ENCODE data around the gene NECTIN1. TPM values are rescaled to one million over a fixed set of nuclear protein-coding genes. Genes with fewer than 3 reads are reported as not detected.

The NECTIN1 gene
- total and polyA plus RNA-seq, 2 of the 4 experiments (the other 2 are of a cell fraction) = 2.3 to 4.2 TPM

- Histone ChIP-seq H2BK120ac (ENCODE audit: low read depth, low read length) (no peak overlapping the region), H4K91ac (ENCODE audit: insufficient read depth, low read depth, low read length) (no peak overlapping the region), H3K79me1 (ENCODE audit: low read depth in 1 of 2, low read length in 2 of 2) (no peaks in the 10 kb centered on the region), H3K9me3 (ENCODE audit: control insufficient read depth, insufficient read depth, low read length) (no peaks in the 10 kb centered on the region), H3K27me3 (ENCODE audit: control insufficient read depth, insufficient read depth, low read length) (peaks cover 42% of the 10 kb centered on the region), H2BK15ac (ENCODE audit: low read depth, low read length) (no peak overlapping the region), H2AK5ac (ENCODE audit: low read depth, low read length) (no peak overlapping the region), H3K27ac (ENCODE audit: insufficient read depth, low read length) (no peak overlapping the region), H3K9ac (ENCODE audit: low read depth, low read length) (no peak overlapping the region), H4K8ac (ENCODE audit: low read depth in 2 of 2, low read length in 2 of 2) (no peak overlapping the region), H3K23ac (ENCODE audit: low read depth, low read length) (no peak overlapping the region), H3K4ac (ENCODE audit: low read depth, low read length) (no peak overlapping the region), H3K4me1 (ENCODE audit: control insufficient read depth, insufficient read depth, low read length) (no peaks in the 10 kb centered on the region), H2AFZ (replicated peaks; ENCODE audit: low read length, poor library complexity) (no peak overlapping the region), H3K4me3 (ENCODE audit: insufficient read depth, low read depth, low read length) (no peak overlapping the region), H4K5ac (ENCODE audit: low read depth, low read length) (no peak overlapping the region), H3K36me3 (ENCODE audit: control insufficient read depth, insufficient read depth, low read length) (no peaks in the 10 kb centered on the region), H2BK20ac (ENCODE audit: low read depth, low read length) (no peak overlapping the region), H3K18ac (ENCODE audit: low read depth, low read length) (no peak overlapping the region), H2AK9ac (replicated peaks; ENCODE audit: low read depth, low read length, poor library complexity) (no peak overlapping the region), H3K4me2 (ENCODE audit: low read depth, low read length) (no peak overlapping the region), H3K9me1 (ENCODE audit: insufficient read depth, low read length) (no peaks in the 10 kb centered on the region), H3K56ac (ENCODE audit: extremely low read depth, insufficient read depth, low read length) (no peak overlapping the region), H2BK5ac (ENCODE audit: low read depth, low read length, poor library complexity, severe bottlenecking) (no peak overlapping the region), H4K20me1 (ENCODE audit: insufficient read depth, low read length) (no peaks in the 10 kb centered on the region), H3K14ac (replicated peaks; ENCODE audit: low read depth, low read length) (no peak overlapping the region)
- DNase-seq (peak; percentile 5), ATAC-seq (ENCODE audit: low read depth) (peak; percentile 46; the same call in 1 of the 2 replicates)
- ChIA-PET CTCF (interaction anchor here (0.6 kb wide), 1 partner anchor 466 kb away, joined by 3 read pairs; no protein-coding TSS in a partner anchor), POLR2A (ENCODE audit: unreplicated experiment) (no interaction called here)
- BruUV-seq (replicated peaks) = no TSS peak
- in situ Hi-C loops (cut with MboI; ENCODE audit: low sequenced_read_pairs) = no loop called here
- 0 out of 2 replicates have a peak, but pooled peaks have one; percentile 20 for TF ChIP-seq SMC3 (IDR thresholded peaks at IDR 0.05; ENCODE audit: low read depth, low read length)
- peak; percentile 39 for TF ChIP-seq RAD21 (IDR thresholded peaks at IDR 0.05; ENCODE audit: low read length)
- no peak for TF ChIP-seq FOS (IDR thresholded peaks at IDR 0.05; ENCODE audit: low read depth, low read length)
- peak; percentile 38 for TF ChIP-seq CTCF (conservative IDR thresholded peaks at IDR 0.05; ENCODE audit: low read depth, low read length)
- no CpG with 5 or more reads among the region's 12 CpGs for WGBS, 2 experiments (ENCODE audit: extremely low coverage in 2 of 2, insufficient read length in 1 of 2)
- dilution Hi-C loops (cut with HindIII; ENCODE audit: low sequenced_read_pairs, unreplicated experiment) = no loop called here
- intact Hi-C loops (cut with micrococcal nuclease) = loop anchor here (5.0 kb wide), 1 partner anchor 160 kb away; no protein-coding TSS in a partner anchor
These were observed 86.8 kb downstream of the NECTIN1 start for GRCh38 chr11:119641983-119642745.

Data from IMR-90 (cell line).